Loucy (cell line): Measurements from ENCODE around the gene TOM1L1.
A peak's percentile ranks its signal among the peaks of the same experiment; 100 is the strongest.

Source experiments
- H2AFZ ChIP-seq: fragments of 200-600 bp; sonication (generic); 2 replicates; pipeline ENCODE4 v1.6.0; 2016; ENCODE audit warnings: antibody characterized with exemption, mild to moderate bottlenecking, low read length, moderate library complexity
- H3F3A ChIP-seq: fragments of 200-600 bp; 2 replicates; pipeline ENCODE4 v1.6.0; 2016; ENCODE audit warnings: antibody characterized with exemption, low read depth, mild to moderate bottlenecking
- H3K27me3 ChIP-seq: fragments of 200-600 bp; sonication (generic); 2 replicates; pipeline ENCODE4 v1.6.1; 2014; ENCODE audit warnings: low read length, mild to moderate bottlenecking; ENCODE audit not compliant: insufficient read depth, poor library complexity, severe bottlenecking
- H3K36me3 ChIP-seq: fragments of 200-600 bp; sonication (generic); 2 replicates; pipeline ENCODE4 v1.6.1; 2016; ENCODE audit warnings: low read length; ENCODE audit not compliant: insufficient read depth
- H3K4me1 ChIP-seq: fragments of 200-600 bp; sonication (generic); 2 replicates; pipeline ENCODE4 v1.5.1; 2014; ENCODE audit warnings: low read length, mild to moderate bottlenecking; ENCODE audit not compliant: insufficient read depth, poor library complexity, severe bottlenecking
- H3K4me2 ChIP-seq: fragments of 200-600 bp; sonication (generic); 2 replicates; pipeline ENCODE4 v1.6.0; 2014; ENCODE audit warnings: antibody characterized with exemption, low read length, low read depth, mild to moderate bottlenecking; ENCODE audit not compliant: poor library complexity, severe bottlenecking
- H3K4me3 ChIP-seq: fragments of 200-600 bp; sonication (generic); 2 replicates; pipeline ENCODE4 v1.5.1; 2014; ENCODE audit warnings: low read length, mild to moderate bottlenecking, mixed read lengths; ENCODE audit not compliant: poor library complexity, severe bottlenecking
- H3K79me2 ChIP-seq: fragments of 200-600 bp; sonication (generic); 2 replicates; pipeline ENCODE4 v1.6.1; 2014; ENCODE audit warnings: low read length; ENCODE audit not compliant: insufficient read depth
- H3K9ac ChIP-seq: fragments of 200-600 bp; sonication (generic); 2 replicates; pipeline ENCODE4 v1.6.0; 2014; ENCODE audit warnings: mild to moderate bottlenecking, low read depth, low read length, moderate library complexity; ENCODE audit not compliant: poor library complexity, severe bottlenecking
- H3K9me2 ChIP-seq: fragments of 200-600 bp; sonication (generic); replicated peaks from 2 replicates; pipeline ENCODE4 v1.6.1; 2016; ENCODE audit warnings: low read depth, low read length, mixed read lengths
- H3K9me3 ChIP-seq: fragments of 200-600 bp; sonication (generic); 2 replicates; pipeline ENCODE4 v1.6.1; 2014; ENCODE audit warnings: mild to moderate bottlenecking, antibody characterized with exemption, low read length, low read depth; ENCODE audit not compliant: insufficient read depth
- H4K20me1 ChIP-seq: fragments of 200-600 bp; sonication (generic); 2 replicates; pipeline ENCODE4 v1.6.0; 2014; ENCODE audit warnings: antibody characterized with exemption, low read length, mild to moderate bottlenecking; ENCODE audit not compliant: insufficient read depth, poor library complexity, severe bottlenecking
- CTCF ChIP-seq: fragments of 200-600 bp; sonication (generic); conservative IDR thresholded peaks from 2 replicates; pipeline ENCODE4 v1.5.1; 2014; ENCODE audit warnings: mild to moderate bottlenecking, antibody characterized with exemption, low read length
- EZH2phosphoT487 ChIP-seq: fragments of 200-600 bp; IDR thresholded peaks from 2 replicates; pipeline ENCODE4 v1.6.1; 2018; ENCODE audit warnings: antibody characterized with exemption, mild to moderate bottlenecking, moderate library complexity, borderline replicate concordance

Gene TOM1L1

GRCh38 chr17:54888254-54888653, 12.4 kb upstream of the TOM1L1 start:
- Histone ChIP-seq H3K9me3 (no peaks in the 10 kb centered on the region), H3F3A (no peaks in the 10 kb centered on the region), H2AFZ (no peak overlapping the region), H3K9ac (no peak overlapping the region), H4K20me1 (no peaks in the 10 kb centered on the region), H3K9me2 (no peaks in the 10 kb centered on the region), H3K4me1 (no peaks in the 10 kb centered on the region), H3K27me3 (no peaks in the 10 kb centered on the region), H3K4me3 (no peak overlapping the region), H3K79me2 (no peaks in the 10 kb centered on the region), H3K36me3 (no peaks in the 10 kb centered on the region), H3K4me2 (no peak overlapping the region)
- TF ChIP-seq EZH2phosphoT487 (no peak), CTCF (no peak)

- Histone ChIP-seq H3K9me3 (no peaks in the 10 kb centered on the region), H3K79me2 (no peaks in the 10 kb centered on the region)
- no peak for TF ChIP-seq EZH2phosphoT487
- no peak for TF ChIP-seq CTCF
These were observed 11.7 kb upstream of the TOM1L1 start for GRCh38 chr17:54888981-54889380.

GRCh38 chr17:54891176-54891821, 9.4 kb upstream of the TOM1L1 start:
- no peak overlapping the region for H3K4me3 ChIP-seq
- no peaks in the 10 kb centered on the region for H3K9me2 ChIP-seq
- H3K4me2 ChIP-seq, result no peak overlapping the region
- H3K4me1 ChIP-seq, result no peaks in the 10 kb centered on the region
- H3F3A ChIP-seq, result no peaks in the 10 kb centered on the region
- H4K20me1 ChIP-seq, result no peaks in the 10 kb centered on the region
- H3K9me3 ChIP-seq, result no peaks in the 10 kb centered on the region
- H3K79me2 ChIP-seq, result no peaks in the 10 kb centered on the region
- H3K27me3 ChIP-seq, result no peaks in the 10 kb centered on the region
- no peak overlapping the region for H3K9ac ChIP-seq
- H3K36me3 ChIP-seq, result no peaks in the 10 kb centered on the region
- TF ChIP-seq CTCF (peak; percentile 70), EZH2phosphoT487 (no peak)
- H2AFZ ChIP-seq, result no peak overlapping the region

More at GRCh38 chr17:54888981-54889380, 11.7 kb upstream of the TOM1L1 start:
- Histone ChIP-seq H3K4me1 (no peaks in the 10 kb centered on the region), H3F3A (no peaks in the 10 kb centered on the region), H3K4me3 (no peak overlapping the region), H4K20me1 (no peaks in the 10 kb centered on the region), H3K36me3 (no peaks in the 10 kb centered on the region), H3K27me3 (no peaks in the 10 kb centered on the region), H3K9me2 (no peaks in the 10 kb centered on the region), H3K4me2 (no peak overlapping the region), H2AFZ (no peak overlapping the region), H3K9ac (no peak overlapping the region)
